ENCODE data around the gene RBM38. TPM values are rescaled to one million over a fixed set of nuclear protein-coding genes. Genes with fewer than 3 reads are reported as not detected.

RBM38 gene
- total and polyA plus RNA-seq, 5 experiments from 2014 or later, result 48.9 to 153 (median 117) TPM

DNA sequence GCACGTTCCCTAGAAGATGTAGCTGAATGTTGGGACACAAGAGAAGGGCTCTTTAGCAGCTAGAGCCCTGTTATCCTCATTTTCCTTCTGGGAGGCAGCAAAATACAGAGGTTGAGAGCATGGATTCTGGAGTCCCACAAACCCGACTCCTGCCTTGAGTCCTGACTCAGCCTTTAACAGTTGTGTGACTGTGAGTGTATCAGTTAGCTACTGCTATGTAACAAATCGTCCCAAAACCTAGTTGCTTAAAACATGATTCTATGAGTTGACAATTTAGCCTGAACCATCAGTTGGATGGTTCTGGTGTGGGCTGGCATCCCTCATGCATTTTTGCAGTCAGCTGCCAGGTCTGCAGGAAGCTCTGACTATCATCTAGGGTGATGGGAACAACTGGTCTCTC, 54.6 kb downstream of the RBM38 start:
- no peak for DNase-seq
- Mint-ChIP-seq H3K9me3 (no peaks in the 10 kb centered on the region), H3K27me3 (peaks cover 0 to 3% (median 0%) of the 10 kb centered on the region in 5 donors), H3K4me3 (no peak overlapping the region), H3K4me1 (peaks cover 20 to 26% (median 24%) of the 10 kb centered on the region in 4 donors), H3K36me3 (no peaks in the 10 kb centered on the region), H3K27ac (no peak overlapping the region)
- ATAC-seq, result no peak
- POLR2A ChIA-PET, result interaction anchor here (1.2 to 1.8 kb wide), 3 partner anchors 10 to 44 kb away, joined by 3 to 6 read pairs (median 3); no protein-coding TSS in a partner anchor

DNA sequence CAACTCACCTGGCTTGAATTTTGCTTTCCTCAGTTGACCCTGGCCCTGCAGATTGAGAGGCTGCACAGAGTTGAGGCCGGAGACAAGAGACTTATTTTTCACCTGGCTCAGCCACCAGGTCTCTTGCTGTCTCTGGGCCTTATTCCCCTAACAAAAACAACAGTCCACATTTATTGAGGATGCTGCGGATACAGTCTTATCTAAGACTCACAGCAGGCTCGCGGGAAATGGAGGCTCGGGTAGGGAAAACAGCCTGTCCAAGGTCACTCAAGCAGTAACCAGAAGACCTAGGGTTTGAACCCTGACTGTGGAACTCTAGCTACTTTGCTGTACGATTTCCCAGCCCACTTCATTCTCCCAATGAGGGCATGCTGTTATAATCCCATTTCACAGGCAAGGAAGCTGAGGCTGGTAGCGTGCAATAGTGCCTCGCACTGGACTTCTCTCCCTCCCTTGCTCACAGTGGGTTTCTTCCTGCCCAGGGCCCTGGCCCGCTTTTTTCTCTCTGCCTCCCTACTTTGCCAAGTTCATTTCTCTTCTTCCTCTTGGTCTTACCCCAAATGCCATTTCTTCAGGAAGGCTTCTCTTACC, 57.7 kb downstream of the RBM38 start:
- ATAC-seq (no peak), DNase-seq (no peak)
- Mint-ChIP-seq H3K36me3 (no peaks in the 10 kb centered on the region), H3K27me3 (peaks cover 0 to 3% (median 0%) of the 10 kb centered on the region in 5 donors), H3K4me3 (peak overlapping the region in 1 of 10 donors; percentile 47), H3K9me3 (no peaks in the 10 kb centered on the region), H3K27ac (peak overlapping the region in 5 of 10 donors; percentile 15 to 80 (median 60)), H3K4me1 (peaks cover 38 to 49% (median 47%) of the 10 kb centered on the region in 4 donors)
- POLR2A ChIA-PET, result interaction anchor here (1.7 kb wide), 1 partner anchor 15 kb away, joined by 5 read pairs; no protein-coding TSS in a partner anchor

DNA sequence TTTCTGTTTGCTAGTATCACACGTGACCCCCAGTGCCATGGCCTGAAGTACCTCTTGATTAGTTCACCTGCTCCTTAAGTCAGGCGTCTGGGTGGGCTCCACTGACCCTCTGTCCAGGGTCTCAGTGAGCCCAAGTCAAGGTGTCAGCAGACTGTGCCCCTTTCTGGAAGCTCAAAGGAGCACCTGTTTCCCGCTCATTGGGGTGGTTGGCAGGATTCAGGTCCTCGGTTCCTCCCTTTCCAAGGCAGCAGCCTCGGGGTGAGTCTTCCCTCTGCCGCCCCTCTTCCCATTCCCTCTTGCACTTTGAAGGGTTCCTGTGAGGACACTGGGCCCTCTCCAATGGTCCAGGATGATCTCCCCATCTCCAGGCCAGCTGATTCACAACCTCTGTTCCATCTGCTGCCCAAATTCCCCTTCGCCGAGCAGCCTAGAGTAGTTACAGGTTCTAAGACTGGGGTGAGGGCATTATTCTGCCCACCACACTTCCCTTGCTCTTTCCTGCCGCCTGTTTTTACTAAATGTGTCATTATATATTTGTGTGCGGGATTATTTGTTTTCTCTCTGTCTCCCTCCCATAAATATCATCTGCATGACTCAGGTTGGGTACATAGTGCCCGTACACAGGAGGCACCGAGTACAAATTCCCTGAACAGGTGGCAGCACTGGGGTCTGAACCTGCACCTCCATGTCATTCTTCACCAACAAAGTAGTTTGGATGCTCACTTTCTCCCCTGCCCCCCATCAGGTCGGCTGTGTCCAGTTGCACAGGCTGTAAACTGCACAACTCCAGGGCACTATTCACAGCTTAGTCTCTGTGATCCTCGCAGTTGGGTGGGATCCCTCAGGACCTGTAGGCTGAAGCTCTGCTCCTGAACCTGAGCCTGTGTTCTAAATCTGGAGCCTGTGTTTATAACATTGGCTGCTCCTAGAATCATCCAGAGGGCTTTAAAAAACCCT, 58.5 kb downstream of the RBM38 start:
- peak overlapping the region in 9 of 10 donors; percentile 15 to 81 (median 57) for H3K27ac Mint-ChIP-seq
- POLR2A ChIA-PET, result interaction anchor here (0.8 to 2.2 kb wide), 4 partner anchors 17 to 57 kb away, joined by 3 to 11 read pairs (median 10); no protein-coding TSS in a partner anchor
- peak overlapping the region in 8 of 10 donors; percentile 62 to 81 (median 70) for H3K4me3 Mint-ChIP-seq

DNA sequence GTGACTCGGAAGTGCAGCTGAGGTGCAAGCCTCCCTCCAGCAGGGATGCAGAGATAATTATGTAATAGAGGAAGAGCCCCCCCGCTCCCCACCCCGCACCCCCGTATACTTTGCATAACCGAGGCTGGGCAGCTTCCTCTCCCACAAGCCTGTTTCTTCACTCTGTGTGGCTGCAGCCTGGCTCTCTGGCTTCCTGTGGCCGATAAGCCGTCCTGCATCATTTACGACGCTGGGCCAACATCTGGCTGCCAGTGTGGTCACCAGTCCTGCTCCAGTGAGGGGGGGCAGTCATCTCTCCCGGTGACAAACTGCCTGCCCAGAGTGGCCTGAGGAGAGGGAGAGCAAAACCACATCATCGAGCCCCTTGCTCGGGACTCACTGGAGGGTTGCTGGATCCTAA, 59.2 kb downstream of the RBM38 start:
- Mint-ChIP-seq H3K36me3 (no peaks in the 10 kb centered on the region), H3K4me3 (peak overlapping the region; percentile 59 to 81 (median 67)), H3K4me1 (peaks cover 42 to 51% (median 49%) of the 10 kb centered on the region in 4 donors), H3K27me3 (peaks cover 0 to 3% (median 0%) of the 10 kb centered on the region in 5 donors), H3K27ac (peak overlapping the region; percentile 52 to 93 (median 80)), H3K9me3 (no peaks in the 10 kb centered on the region)
- POLR2A ChIA-PET, result interaction anchor here (0.8 to 2.2 kb wide), 4 partner anchors 17 to 58 kb away, joined by 3 to 11 read pairs (median 10); no protein-coding TSS in a partner anchor
- DNase-seq, result peak in 4 of 10 donors; percentile 20 to 40 (median 37)
- ATAC-seq, result peak; percentile 65 to 74

More for the DNA sequence above, 58.5 kb downstream of the RBM38 start:
- H3K27me3 Mint-ChIP-seq, result peaks cover 0 to 3% (median 0%) of the 10 kb centered on the region in 5 donors
- H3K36me3 Mint-ChIP-seq, result no peaks in the 10 kb centered on the region
- no peaks in the 10 kb centered on the region for H3K9me3 Mint-ChIP-seq
- no peak for ATAC-seq
- H3K4me1 Mint-ChIP-seq, result peaks cover 41 to 50% (median 48%) of the 10 kb centered on the region in 4 donors
- no peak for DNase-seq

DNA sequence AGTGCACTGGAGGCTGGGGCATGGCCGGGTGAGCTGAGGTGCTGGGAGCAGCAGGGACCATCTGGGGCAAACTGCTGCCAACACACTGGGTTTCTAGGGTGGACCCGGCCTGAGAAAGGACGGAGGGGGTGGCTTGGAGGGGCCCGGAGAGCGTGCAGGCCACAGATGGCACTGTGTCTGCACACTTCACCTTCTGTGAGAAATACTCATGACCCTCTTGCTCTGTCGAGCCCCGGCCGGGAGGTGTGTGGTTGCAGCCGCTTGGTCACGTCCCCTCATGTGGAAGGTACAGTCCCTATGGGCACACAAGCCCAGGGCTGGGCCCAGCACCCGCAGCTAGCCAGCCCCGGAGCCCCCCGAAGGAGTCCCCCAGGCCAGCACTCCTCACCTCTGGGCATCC, 59.7 kb downstream of the RBM38 start:
- peak; percentile 16 to 27 for ATAC-seq
- H3K27me3 Mint-ChIP-seq, result peaks cover 0 to 3% (median 0%) of the 10 kb centered on the region in 5 donors

DNA sequence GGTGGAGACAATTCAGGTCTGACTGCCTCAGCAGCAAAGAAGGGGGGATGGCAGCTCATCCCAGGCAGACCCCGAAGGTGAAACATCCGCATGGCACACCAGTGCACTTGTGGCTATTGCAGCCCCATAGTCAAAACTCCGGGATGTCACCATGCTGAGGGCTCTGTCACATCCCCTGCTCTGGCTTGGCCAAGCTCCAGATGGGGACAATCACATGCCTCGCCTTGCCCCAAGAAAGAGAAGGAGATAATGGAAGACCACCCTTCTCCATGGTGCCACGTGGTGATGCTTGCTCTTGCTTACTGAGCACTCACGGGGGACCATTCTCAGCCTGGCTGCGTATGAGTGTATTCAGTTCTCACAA, 60.2 kb downstream of the RBM38 start:
- DNase-seq (no peak), ATAC-seq (no peak)
- Mint-ChIP-seq H3K4me1 (peaks cover 42 to 52% (median 48%) of the 10 kb centered on the region in 4 donors), H3K27me3 (peaks cover 0 to 3% (median 0%) of the 10 kb centered on the region in 5 donors), H3K36me3 (no peaks in the 10 kb centered on the region), H3K27ac (peak overlapping the region in 6 of 10 donors; percentile 52 to 94 (median 76)), H3K9me3 (no peaks in the 10 kb centered on the region), H3K4me3 (peak overlapping the region in 9 of 10 donors; percentile 55 to 75 (median 62))
- POLR2A ChIA-PET, result interaction anchor here (0.8 to 2.2 kb wide), 3 partner anchors 18 to 59 kb away, joined by 4 to 11 read pairs (median 11); no protein-coding TSS in a partner anchor

More for the DNA sequence above, 59.7 kb downstream of the RBM38 start:
- Mint-ChIP-seq H3K9me3 (no peaks in the 10 kb centered on the region), H3K4me3 (peak overlapping the region; percentile 59 to 81 (median 67)), H3K27ac (peak overlapping the region; percentile 40 to 93 (median 80)), H3K4me1 (peaks cover 42 to 52% (median 50%) of the 10 kb centered on the region in 4 donors), H3K36me3 (no peaks in the 10 kb centered on the region)
- POLR2A ChIA-PET, result interaction anchor here (1.3 to 2.2 kb wide), 3 partner anchors 18 to 59 kb away, joined by 10 to 11 read pairs (median 11); no protein-coding TSS in a partner anchor
- DNase-seq, result no peak

DNA sequence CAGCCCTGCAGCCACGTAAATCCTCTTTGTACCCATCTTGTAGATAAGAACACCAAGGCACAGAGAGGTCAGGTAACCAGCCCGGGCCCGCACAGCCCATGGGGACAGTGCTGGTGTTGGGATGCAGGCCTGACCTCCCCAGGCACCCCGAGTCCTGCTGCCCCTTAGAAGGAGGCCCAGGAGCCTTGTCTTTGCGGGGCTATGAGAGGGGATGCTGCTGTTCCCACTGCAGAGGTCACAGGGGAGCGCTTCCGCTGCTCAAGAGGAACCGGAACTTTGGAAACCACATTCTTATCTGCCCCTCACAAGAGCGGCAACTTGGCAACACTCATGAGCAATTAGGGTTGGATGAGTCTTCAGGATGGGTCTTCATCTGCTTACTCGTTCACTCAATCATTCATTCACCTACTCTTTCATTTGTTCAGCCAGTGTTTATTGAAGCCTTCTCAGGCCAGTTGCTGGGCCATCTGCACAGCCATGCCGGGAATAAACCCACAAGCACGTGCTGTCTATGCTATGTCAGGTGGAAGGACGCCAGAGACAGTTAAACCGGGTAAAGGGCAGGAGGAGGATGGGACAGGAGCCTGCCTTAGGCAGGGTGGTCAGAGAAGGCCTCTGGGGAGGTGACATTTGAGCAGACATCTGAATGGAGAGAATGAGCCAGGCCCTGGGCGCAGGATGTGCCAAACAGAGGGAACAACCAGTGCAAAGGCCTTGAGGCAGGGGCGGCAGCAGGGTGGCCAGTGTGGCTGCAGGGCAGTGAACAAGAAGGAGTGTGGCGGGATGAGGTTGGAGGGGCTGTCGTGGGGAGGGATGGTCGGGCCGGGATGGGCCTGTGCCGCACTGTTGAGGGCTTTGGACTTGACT, 60.8 kb downstream of the RBM38 start:
- Mint-ChIP-seq H3K27me3 (peaks cover 0 to 3% (median 0%) of the 10 kb centered on the region in 5 donors), H3K4me3 (peak overlapping the region; percentile 31 to 75 (median 60)), H3K4me1 (peaks cover 42 to 52% (median 48%) of the 10 kb centered on the region in 4 donors), H3K27ac (peak overlapping the region; percentile 48 to 94 (median 72)), H3K9me3 (no peaks in the 10 kb centered on the region), H3K36me3 (no peaks in the 10 kb centered on the region)
- POLR2A ChIA-PET, result interaction anchor here (0.8 to 2.2 kb wide), 2 partner anchors 19 to 54 kb away, joined by 4 to 11 read pairs; no protein-coding TSS in a partner anchor
- ATAC-seq (peak; percentile 75 to 79), DNase-seq (peak in 6 of 10 donors; percentile 13 to 65 (median 28))

DNA sequence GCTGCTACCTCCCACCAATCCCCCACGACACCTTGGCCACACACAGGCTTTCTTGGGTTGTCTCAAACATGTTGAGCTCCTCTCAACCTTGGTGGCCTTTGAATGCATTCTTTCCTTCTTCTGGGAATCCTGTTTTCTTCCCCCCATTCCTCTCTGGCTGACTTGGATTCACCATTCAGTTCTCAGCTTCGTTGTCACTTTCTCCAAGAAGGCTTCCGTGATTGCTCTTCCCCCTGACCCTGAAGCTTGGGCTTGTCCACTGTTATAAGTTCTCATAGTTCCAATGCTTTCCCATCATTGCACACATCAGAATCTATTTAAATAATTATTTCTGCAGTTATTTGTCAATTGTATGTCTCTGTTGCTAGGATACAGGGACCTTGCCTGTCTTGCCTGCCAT, 64.2 kb downstream of the RBM38 start:
- H3K4me3 Mint-ChIP-seq, result no peak overlapping the region
- POLR2A ChIA-PET, result no interaction called here

DNA sequence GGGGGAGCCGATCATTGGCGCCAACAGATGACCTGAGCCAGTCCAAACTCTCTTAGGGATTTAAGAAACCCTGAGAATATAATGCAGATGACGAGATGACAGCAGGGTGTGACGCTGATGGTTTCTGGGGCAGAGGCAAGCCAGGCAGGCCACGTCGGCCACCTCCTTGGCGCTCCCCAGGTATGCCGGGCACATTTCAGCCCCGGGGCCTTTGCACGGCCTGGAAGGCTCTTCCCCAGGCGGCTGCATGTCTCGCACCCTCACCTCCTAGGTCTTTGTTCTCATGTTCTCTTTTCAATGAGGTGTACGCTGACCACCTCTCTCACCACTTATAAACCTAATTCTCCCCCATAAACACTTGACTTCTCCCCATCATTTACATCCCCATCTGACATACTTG, 64.9 kb downstream of the RBM38 start:
- H3K27ac Mint-ChIP-seq, result no peak overlapping the region
- no peaks in the 10 kb centered on the region for H3K27me3 Mint-ChIP-seq
- no peaks in the 10 kb centered on the region for H3K36me3 Mint-ChIP-seq
- no peak overlapping the region for H3K4me3 Mint-ChIP-seq
- no peak for ATAC-seq
- peaks cover 20 to 35% (median 22%) of the 10 kb centered on the region in 4 donors for H3K4me1 Mint-ChIP-seq
- no peaks in the 10 kb centered on the region for H3K9me3 Mint-ChIP-seq
- POLR2A ChIA-PET, result no interaction called here
- no peak for DNase-seq

More for the DNA sequence above, 64.2 kb downstream of the RBM38 start:
- ATAC-seq (no peak), DNase-seq (no peak)
- no peaks in the 10 kb centered on the region for H3K9me3 Mint-ChIP-seq
- peaks cover 26 to 41% (median 29%) of the 10 kb centered on the region in 4 donors for H3K4me1 Mint-ChIP-seq
- H3K27ac Mint-ChIP-seq, result peak overlapping the region in 1 of 10 donors; percentile 52
- H3K27me3 Mint-ChIP-seq, result no peaks in the 10 kb centered on the region
- no peaks in the 10 kb centered on the region for H3K36me3 Mint-ChIP-seq

DNA sequence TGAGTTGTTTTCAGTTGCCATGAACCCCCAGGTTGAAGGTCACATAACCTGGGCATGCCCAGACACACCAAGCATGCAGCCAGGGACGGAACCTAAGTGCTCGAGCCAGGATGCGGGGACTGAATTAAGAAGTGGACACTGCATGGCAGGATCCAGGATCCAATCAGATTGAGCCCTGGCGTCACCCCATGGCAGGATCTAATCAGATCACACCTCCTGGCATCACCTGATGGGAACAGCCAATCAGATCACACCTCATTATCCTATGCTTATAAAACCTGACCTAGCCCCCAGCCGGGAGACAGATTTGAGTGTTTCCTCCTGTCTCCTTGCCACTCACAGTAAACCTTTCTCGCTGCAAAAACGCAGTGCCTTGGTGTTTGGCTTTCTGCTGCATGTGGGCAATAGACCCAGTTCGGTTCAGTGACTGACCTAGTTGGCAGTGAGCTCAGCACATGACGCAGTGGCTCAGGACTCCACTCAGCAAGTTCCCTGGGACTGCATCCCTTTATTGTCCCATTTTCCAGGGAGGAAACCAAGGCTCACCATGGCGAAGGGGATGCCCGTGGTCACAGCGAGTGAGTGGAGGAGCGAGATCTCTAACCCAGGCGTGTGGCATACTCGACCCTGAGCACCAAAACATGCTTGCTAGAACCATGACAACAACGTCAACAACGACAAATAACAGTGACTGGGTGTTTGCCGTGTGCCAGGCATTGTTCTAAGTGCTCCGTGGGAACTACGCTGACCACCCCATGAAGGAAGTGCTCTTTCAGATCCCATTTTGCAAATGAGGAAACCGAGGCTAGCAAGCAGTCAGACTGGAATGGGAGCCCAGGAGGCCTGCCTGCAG, 66.3 kb downstream of the RBM38 start:
- H3K36me3 Mint-ChIP-seq, result no peaks in the 10 kb centered on the region
- H3K27me3 Mint-ChIP-seq, result no peaks in the 10 kb centered on the region
- no peak overlapping the region for H3K27ac Mint-ChIP-seq
- POLR2A ChIA-PET, result interaction anchor here (1.0 to 1.3 kb wide), 2 partner anchors 59 to 170 kb away, joined by 3 read pairs; no protein-coding TSS in a partner anchor
- ATAC-seq, result no peak
- H3K4me1 Mint-ChIP-seq, result peaks cover 7 to 23% (median 11%) of the 10 kb centered on the region in 4 donors
- H3K4me3 Mint-ChIP-seq, result no peak overlapping the region
- H3K9me3 Mint-ChIP-seq, result no peaks in the 10 kb centered on the region
- no peak for DNase-seq
